Neural progenitor cell (in vitro differentiated cells): ENCODE results near the gene SNRNP200.

Source experiments
- CTCF ChIP-seq: fragments of 200-600 bp; sonication (generic); IDR thresholded peaks from 2 replicates; pipeline ENCODE4 v1.5.1; 2017; ENCODE audit warnings: antibody characterized with exemption, mild to moderate bottlenecking
- EZH2 ChIP-seq: fragments of 200-600 bp; sonication (generic); IDR thresholded peaks from 2 replicates; pipeline ENCODE4 v1.6.1; 2017; ENCODE audit warnings: antibody characterized with exemption, mild to moderate bottlenecking, moderate library complexity
- EZH2phosphoT487 ChIP-seq: fragments of 200-600 bp; sonication (generic); IDR thresholded peaks from 2 replicates; pipeline ENCODE4 v1.6.1; 2017; ENCODE audit warnings: antibody characterized with exemption

- TF ChIP-seq CTCF (no peak), EZH2 (no peak), EZH2phosphoT487 (no peak)
Measured at GRCh38 chr2:96225016-96225533, 80.3 kb downstream of the SNRNP200 start.
